GM12874 (cell line): ENCODE measurements around the gene UBE2K.

Experiments used
- TF ChIP-seq, protein P1 (sequence below): IDR thresholded peaks from 2 replicates; pipeline ENCODE4 v1.5.1; 2011; ENCODE audit warnings: low read depth, mild to moderate bottlenecking, control low read depth, low read length, moderate library complexity; ENCODE audit not compliant: insufficient read depth

UBE2K gene

DNA sequence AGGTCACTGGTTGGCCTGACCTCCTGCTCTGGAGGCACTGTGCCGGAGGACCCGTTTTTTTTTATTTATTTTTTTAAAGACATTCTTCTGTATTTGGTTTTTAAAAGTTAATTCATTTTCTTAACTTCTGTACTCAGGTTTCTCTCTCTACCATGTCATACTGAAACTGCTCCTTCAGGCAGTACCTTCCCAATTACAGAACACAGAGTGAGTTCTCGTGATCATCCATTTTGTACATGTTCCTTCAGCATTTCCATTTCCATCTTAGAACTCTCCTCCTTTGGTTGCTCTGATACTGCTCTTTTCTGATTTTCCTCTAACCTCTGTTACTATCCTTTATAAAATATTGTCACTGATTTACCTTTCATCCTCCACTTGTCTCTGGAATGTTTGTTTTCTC, 17.9 kb downstream of the UBE2K start:
- TF ChIP-seq, protein P1, sequence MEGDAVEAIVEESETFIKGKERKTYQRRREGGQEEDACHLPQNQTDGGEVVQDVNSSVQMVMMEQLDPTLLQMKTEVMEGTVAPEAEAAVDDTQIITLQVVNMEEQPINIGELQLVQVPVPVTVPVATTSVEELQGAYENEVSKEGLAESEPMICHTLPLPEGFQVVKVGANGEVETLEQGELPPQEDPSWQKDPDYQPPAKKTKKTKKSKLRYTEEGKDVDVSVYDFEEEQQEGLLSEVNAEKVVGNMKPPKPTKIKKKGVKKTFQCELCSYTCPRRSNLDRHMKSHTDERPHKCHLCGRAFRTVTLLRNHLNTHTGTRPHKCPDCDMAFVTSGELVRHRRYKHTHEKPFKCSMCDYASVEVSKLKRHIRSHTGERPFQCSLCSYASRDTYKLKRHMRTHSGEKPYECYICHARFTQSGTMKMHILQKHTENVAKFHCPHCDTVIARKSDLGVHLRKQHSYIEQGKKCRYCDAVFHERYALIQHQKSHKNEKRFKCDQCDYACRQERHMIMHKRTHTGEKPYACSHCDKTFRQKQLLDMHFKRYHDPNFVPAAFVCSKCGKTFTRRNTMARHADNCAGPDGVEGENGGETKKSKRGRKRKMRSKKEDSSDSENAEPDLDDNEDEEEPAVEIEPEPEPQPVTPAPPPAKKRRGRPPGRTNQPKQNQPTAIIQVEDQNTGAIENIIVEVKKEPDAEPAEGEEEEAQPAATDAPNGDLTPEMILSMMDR: no peak

DNA sequence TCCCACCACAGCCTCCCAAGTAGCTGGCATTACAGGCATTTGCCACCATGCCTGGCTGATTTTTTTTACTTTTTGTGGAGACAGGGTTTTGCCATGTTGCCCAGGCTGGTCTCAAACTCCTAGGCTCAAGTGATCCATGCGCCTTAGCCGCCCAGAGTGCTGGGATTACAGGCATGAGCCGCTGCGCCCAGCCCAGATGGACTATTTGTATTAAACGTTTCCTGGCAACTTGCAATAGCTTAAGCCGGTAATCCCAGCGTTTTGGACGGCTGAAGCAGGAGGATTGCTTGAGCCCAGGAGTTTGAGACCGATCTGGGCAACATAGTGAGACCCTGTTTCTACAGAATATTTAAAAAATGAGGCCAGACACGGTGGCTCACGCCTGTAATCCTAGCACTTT, 18.4 kb downstream of the UBE2K start:
- TF ChIP-seq, protein P1: no peak

DNA sequence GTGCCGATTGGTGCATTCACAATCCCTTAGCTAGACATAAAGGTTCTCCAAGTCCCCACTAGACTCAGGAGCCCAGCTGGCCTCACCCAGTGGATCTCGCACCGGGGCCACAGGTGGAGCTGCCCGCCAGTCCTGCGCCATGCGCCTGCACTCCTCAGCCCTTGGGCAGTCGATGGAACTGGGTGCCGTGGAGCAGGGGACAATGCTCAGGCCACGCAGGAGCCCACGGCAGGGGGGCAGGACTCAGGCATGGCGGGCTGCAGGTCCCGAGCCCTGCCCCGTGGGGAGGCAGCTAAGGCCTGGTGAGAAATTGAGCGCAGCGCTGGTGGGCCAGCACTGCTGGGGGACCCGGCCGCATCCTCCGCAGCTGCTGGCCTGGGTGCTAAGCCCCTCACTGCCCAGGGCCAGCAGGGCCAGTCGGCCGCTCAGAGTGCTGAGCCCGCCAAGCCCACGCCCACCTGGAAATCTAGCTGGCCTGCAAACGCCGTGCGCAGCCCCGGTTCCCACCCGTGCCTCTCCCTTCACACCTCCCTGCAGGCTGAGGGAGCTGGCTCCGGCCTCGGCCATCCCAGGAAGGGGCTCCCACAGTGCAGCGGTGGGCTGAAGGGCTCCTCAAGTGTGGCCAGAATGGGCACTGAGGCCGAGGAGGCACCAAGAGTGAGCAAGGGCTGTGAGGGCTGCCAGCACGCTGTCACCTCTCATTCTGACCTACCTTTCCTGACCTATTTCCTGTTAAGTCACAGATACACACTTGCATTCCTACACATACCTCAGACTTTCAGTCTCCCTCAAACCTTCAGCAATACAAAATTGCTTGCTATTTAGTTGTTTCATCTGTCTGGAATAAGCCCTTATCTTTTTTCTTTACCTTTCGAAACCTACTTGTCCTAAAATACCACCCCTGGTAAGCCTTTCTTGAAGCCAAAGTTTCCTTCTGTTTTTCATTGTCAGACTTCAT, 20.7 kb downstream of the UBE2K start:
- TF ChIP-seq, protein P1: no peak

DNA sequence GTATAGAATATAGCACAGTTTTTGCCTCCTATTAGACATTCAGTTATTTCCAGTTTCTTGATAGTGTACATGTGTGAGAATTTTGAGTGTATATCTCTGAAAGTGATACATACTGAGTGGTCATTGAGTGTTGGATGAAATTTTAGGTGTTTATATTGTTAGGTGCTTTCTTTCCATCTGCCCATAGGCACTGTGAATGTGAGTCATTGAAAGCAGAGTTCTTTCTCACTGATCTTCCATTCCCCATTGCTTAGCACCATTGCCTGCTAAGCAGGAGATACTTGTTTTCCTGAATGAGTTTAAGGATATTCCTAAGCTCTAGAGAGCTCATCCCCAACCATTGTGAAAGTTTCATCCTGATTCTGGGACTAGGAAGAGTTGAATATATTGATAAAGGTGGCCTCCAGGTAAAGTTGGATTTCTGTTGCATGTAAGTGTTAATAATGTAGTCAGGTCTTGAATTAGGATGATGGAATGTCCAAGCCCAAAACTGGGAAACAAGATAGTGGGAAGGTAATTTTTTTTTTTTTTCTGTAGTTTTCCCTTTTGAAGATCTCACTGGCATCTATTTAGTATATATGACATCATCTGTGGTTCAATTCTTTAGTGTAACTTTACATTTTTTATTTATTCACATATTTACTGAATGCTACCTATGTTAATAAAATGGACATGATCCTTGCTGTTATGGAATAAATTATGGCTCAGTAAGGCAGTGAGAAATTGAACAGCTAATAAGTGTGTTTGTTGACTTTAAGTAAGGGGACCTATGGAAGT, 22.1 kb downstream of the UBE2K start:
- TF ChIP-seq, protein P1: no peak

DNA sequence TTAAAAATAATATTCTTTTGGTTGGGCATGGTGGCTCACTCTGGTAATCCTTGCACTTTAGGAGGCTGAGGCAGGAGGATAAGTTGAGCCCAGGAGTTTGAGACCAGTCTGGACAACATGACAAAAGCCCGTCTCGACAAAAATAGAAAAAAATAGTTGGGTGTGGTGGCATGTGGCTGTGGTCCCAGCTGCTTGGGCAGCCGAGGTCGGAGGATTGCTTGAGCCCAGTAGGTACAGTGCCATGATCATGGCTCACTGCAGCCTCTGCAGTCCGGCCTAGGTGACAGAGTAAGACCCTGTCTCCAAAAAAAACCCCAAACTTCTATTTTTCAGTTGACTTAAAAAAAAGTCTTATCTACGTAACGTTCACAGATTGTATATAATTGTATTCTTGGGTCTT, 23.9 kb downstream of the UBE2K start:
- TF ChIP-seq, protein P1: no peak

DNA sequence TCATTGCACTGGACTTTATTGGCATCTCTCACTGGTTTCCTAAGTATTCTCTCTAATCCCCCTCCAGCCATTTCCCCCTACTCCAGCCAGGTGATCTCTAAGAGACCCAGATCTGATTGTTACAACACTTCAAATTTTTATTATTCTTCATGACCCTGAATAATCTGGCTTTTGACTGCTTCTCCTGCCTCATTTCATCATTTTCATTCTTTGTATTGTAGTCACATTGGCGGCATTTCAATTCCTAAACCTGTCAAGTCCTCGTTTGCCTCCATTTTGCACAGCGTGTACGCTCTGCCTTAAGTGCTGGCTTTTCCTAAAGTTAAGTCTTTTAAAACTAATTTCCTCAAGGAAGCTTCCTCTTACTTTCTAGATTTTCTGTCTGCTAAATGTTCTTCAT, 31.6 kb downstream of the UBE2K start:
- TF ChIP-seq, protein P1: no peak

DNA sequence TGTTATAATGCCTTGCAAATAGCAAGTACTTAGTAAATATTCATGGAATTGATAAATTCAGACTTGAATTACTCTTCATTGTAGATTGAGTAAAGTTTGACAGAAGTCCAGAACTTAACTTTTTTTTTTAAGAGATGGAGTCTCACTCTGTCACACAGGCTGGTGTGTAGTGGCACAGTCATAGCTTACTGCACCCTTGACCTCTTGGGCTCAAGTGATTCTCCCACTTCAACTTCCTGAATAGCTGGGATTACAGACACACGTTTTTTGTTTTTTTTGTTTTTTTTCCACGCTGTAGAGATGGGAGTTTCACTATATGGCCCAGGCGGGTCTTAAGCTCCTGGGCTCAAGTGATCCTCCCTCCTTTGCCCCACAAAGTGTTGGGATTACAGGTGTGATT, 32.1 kb downstream of the UBE2K start:
- TF ChIP-seq, protein P1: no peak
